ENCODE measurements around the gene DPYD.
A peak's percentile ranks its signal among the peaks of the same experiment; 100 is the strongest.

DPYD gene

DNA sequence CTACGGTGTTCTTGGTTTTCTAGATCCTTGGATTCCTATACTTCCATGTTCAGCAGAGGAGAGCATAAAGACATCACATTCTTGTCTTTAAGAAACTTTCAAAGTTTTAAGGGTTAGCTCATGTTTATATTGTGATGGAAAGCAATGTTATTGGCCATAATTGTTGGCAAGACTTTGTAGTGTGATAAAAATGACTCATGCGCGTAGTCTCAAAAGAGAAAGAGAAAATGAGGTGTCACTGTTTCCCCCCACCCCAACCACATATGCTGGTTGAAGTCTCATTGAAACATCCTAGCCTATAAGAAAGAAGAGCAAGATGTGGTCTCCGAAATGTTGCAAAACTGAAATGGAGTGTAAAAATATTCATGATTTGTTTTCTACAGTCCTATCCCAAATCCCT lies 850.5 kb downstream of the DPYD start:
- DNase-seq = no peak

DNA sequence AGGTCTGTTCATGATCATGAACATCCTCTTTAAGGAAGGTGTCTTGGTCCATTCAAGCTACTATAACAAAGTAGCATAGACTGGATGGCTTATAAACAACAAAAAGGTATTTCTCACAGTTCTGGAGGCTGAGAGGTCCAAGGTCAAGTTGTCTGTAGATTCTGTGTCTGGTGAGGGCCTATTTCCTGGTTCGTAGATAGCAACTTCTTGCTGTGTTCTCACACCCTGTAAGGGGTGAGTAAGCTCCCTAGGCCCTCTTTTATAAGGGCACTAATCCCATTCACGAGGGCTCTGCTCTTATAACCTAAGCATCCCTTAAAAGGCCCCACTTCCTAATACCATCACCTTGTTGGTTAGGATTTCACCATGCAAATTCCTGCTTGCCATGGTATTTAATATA lies 851.5 kb downstream of the DPYD start:
- no peak for DNase-seq

DNA sequence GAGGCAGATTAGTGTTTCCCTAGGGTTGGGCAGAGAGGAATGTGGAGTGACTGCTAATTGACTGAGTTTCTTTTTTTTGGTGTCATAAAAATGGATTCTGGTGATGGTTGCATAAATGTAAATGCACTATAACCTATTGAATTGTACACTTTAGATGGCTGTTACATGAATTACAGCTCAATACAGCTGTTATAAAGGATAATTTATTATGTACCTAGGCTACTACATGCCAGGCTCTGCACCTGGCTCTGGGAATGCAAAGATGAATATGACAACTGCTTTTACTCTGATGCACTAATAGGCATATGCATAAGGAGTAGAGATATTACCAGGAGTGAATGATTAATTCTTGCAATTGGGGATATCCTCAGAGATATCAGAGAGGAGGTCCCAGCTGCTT lies 854.0 kb downstream of the DPYD start:
- no peak for DNase-seq

DNA sequence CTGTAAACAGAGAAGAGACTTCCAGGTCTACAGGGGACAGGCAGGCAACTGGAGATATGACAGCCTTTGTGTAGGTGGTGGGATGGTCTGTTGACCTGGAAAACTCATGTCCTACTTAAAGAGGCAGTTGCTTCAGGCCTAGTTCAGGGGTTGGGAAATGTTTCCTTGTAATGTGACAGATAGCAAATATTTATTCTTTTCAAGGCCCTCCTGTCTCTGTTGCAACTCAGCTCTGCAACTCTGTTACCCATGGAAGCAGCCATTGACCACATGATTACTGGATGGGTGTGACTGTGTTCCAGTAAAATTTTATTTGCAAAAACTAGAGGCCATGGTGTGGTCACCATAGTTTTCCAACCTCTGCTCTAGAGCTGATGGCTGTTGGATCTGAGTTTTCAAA lies 857.3 kb downstream of the DPYD start:
- no peak for DNase-seq

DNA sequence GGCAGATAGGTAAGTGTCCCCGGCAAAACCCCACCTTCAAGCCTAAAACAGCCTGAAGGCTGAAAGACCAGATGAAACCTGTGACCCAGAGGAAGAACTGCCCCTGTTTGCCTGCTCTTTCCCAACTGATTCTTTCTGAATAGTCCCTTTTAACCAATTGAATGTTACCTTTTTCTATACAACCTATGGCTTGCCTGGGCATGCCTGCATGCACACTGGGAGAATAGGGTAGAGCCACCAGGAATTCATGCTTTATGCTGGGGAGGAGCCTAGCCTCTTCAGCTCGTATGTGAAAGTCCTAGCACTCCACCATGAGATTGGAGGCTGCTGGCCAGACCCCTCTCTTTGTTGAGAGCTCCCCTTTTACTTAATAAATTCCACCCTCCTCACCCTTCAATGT lies 859.2 kb downstream of the DPYD start:
- DNase-seq = no peak

DNA sequence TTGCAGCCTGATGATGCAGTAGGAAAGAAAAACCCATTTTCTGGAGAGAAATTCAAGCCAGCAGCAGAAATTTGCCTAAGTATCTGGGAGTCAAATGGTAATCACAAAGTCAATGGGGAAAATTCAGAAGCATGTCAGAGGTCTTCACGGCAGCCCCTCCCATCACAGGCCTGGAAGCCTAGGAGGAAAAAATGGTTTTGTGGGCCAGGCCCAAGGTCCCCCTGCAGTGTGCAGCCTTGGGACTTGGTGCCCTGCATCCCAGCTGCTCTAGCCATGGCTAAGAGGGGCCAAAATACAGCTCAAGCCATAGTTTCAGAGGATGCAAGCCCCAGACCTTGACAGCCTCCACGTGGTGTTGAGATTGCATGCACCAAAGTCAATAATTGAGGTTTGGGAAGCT lies 864.4 kb downstream of the DPYD start:
- DNase-seq = no peak

DNA sequence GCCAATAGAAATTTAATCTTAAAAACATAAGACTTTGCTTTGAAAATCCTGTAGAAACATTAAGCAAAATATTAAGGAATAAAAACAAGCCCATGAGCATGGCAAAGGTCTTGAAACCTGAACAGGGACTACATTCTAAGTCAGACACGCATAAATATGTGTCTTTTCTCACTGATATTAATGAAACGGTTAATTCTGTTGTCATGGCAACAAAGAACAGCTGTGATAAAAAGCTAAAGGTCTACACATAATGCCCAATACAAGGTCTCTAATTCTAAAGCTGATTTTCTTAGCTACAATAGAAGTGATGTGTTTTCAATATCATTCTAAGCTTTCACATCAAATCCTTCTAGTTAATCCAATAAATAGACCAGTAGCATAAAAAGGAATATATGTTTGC lies 867.6 kb downstream of the DPYD start:
- DNase-seq = no peak

DNA sequence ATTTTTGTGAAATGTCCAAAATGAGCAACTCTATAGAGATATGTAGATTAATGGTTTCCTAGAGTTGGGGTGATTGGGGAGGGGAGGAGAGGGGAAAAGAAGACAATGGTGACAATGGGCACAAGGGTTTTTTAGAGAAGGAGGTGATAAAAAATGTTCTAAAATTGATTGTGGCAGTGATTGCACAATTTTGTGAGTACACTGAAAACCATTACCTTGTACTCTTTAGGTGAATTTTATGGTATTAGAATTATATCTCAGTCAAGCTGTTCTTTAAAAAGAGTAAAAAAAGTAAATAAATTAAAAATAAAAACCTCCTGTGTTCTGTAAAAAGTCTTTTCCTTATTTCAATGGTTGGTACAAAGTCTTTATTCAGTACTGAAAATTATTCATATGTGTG lies 869.0 kb downstream of the DPYD start:
- no peak for DNase-seq

DNA sequence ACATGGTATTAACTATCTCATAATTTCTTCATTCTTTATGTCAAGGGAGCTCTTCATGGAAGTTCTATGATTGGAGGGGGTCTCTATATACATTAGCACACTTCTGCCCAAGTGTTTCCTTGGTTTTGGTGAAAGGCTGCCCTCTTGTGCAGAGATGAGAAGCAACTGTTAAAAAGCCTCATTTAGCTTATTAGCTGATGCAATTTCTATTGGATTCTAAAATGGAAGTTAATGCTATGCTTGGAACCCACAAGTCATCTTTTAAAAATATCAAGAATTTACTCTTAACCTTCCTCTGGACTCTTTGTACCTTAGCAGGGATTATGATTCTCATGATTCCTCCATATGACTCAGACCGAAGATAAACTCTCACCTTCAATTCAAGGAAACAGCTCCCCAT lies 870.3 kb downstream of the DPYD start:
- peak; percentile 5 for DNase-seq

DNA sequence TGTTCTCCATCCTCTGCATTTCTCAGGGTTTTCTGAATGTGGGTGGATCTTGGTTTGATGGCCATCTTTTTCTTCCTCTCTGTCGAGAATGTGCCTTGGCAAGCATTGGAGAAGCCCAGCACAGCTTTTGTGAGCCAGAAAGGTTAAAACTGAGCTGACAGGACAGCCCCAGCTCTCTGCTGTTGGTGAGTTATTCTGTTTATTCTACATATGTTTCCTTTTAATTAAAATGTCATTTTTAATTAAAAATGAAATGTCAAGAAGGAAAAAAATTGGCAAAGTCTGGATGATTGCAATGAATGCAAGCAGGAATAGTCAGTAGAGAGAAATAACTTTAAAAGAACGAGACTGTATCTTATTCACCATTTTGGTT lies 873.4 kb downstream of the DPYD start:
- DNase-seq = no peak

DNA sequence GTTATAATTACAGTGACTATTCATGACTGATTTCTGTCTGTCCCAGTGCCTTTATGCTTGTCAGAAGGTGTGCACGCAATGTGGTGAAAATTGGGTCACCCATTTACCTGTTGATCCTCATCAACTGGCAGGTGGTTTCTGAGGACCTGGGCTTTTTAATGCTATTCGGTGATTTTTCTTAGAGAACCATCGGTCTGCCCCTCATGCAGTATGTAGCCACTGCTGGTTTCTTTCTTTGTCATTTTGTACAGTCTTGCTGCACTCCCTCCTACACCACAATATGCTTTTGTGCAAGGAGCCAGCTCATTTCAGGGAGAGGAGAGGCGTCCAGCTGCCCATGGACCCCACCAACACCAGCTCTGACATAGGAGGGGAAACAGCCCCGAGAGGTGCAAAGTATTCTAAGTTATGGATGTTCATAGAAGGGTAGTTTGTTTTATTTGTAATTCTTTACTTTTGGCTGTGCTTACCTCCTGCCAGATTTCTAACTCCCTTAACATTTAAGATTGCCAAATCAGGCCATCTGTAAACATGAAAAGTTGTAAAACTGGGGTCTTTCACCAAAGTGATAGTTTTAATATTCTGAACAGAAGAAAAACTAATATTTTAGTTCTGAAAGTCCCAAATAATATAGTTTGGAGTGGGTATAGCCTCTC lies 873.9 kb downstream of the DPYD start:
- DNase-seq = no peak

DNA sequence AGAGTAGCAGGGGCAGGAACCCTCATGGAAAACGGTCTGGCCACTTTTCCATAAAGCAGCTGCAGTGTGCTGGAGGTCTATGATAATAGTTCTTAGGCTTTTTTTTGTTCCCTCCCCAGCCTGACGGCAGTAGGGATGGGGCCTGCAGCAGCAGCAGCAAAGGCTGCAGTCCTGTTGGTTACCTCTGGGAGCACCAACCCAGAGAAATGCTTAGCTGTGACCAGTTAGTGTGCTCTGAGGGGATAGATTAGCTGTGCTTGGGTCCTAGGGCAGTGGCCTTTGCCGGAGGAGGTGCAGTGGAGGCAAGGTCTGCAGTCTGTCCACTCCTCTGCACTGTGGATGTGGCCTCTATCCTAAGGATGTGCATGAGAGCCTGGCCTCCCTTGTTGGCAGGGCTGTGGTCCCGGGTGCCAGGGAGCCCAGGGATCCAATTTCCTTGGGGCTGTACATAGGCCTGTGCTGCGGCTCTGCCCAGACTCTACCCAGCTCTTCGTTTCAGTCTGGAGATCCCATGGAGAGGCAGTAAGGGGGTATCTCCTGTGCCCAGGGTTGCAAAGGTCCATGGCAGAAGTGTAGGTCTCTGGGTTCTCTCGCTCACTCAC lies 876.6 kb downstream of the DPYD start:
- no peak for DNase-seq

DNA sequence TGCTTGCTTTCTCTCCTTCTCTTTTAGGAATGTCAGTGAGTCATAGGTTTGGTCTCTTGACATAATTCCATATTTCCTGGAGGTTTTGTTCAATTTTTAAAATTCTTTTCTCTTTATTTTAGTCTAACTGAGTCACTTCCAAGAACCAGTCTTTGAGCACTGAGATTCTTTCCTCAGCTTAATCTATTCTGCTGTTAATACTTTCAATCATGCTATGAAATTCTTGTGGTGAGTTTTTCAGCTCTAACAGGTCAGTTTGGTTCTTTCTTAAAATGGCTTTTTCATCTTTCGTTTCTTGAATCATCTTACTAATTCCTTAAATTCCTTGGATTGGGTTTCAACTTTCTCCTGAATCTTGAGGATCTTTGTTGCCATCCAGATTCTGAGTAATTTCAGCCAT lies 878.3 kb downstream of the DPYD start:
- DNase-seq = no peak

DNA sequence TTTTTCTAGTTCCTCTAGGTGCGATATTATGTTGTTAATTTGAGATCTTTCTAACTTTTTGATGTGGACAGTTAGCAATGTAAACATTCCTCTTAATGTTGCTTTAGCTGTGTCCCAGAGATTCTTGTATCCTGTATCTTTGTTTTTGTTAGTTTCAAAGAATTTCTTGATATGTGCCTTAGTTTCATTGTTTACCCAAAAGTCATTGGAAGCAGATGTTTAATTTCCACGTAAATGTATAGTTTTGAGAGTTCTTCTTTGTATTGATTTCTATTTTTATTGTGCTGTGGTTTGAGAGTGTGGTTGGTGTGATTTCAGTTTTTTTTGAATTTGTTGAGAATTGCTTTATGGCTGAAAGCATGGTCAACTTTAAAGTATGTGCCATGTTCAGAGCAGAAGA lies 879.8 kb downstream of the DPYD start:
- DNase-seq = no peak

DNA sequence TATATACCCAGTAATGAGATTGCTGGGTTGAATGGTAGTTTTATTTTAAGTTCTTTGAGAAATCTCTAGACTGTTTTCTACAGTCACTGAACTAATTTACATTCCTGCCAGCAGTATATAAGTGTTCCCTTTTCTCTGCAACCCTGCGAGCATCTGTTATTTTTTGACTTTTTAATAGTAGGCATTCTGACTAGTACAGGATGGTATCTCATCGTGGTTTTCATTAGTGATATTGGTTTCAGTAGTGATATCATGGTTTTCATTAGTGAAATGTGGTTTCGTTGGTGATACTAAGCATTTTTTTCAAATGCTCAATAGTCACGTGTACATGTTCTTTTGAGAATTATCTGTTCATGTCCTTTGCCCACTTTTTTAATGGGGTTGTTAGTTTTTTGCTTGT lies 882.4 kb downstream of the DPYD start:
- DNase-seq = no peak

DNA sequence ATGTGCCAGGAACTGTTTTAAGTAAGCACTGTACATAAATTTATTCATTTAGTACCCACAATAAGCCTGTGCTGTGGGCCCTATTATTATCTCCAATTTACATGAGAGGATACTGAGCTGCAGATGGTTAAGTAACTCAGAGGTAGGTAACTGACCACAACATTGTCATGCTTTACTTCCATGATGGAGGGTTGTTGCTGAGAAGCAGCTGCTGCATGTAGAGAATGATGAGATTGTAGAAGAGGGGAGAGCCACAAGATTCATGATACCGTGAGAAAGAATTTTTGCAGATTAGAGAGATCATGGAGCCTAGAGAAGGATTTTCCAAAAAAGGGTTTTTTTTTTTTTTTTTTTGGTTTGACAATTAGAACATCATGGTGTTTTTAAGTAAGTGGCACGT lies 886.2 kb downstream of the DPYD start:
- DNase-seq = no peak

DNA sequence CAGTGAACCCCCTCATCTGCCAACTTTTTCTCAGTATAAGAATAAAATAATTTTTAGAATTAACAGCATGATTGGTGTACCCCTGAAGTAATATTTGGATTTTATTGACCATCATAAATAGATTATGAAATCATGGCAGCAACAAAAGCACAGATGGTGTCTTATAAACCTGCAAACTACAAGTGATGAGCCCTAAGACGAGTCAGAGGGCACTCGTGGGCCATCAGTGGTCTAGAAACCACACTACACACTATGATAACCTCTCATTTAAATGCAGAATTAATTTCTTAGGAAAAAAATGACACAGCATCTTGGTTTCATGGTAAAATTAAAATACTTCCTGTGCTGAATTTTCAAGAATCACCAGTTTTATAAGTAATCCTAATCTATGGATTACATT lies 886.9 kb downstream of the DPYD start:
- DNase-seq = no peak
